ENCODE data around the gene MEF2A. TPM values are rescaled to one million over a fixed set of nuclear protein-coding genes. Genes with fewer than 3 reads are reported as not detected.
A peak's percentile ranks its signal among the peaks of the same experiment; 100 is the strongest.

MEF2A gene
- polyA plus RNA-seq, 3 donors: 20.3 to 61.8 (median 33.5) TPM

DNA sequence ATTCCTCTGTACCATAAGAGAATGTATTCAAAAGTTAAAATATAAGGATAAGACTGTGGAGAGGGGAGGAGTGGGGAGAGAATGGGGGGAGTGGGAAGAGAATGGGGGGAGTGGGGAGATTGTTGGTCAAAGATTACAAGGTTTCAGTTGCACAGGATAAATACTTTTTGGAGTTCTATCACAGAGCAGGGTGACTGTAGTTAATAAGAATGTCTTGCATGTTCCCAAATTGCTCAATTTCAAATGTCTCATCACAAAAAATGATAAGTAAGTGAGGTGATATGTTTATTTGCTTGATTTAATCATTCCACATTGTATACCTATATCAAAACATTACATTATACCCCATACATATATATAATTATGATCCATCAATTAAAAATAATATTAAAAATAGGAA lies 23.0 kb upstream of the MEF2A start:
- no peaks in the 10 kb centered on the region for H3K4me1 ChIP-seq (ENCODE audit: control insufficient read depth in 1 of 2, insufficient read depth in 2 of 2, low read length in 2 of 2)
- H3K27me3 Mint-ChIP-seq (ENCODE audit: low read depth in 3 of 3): peaks cover 0 to 2% (median 0%) of the 10 kb centered on the region in 3 donors
- H3K79me2 ChIP-seq (ENCODE audit: insufficient read depth, low read length): no peaks in the 10 kb centered on the region
- H3K9ac ChIP-seq (ENCODE audit: insufficient read depth, low read length, poor library complexity, severe bottlenecking): no peak overlapping the region
- no peak overlapping the region for H3K4me3 Mint-ChIP-seq
- intact Hi-C loops (cut with micrococcal nuclease): no loop called here
- H3K4me1 Mint-ChIP-seq: peaks cover 2% of the 10 kb centered on the region
- no peak overlapping the region for H2AFZ ChIP-seq (ENCODE audit: insufficient read depth, low read depth, low read length, poor library complexity, severe bottlenecking)
- H3K27me3 ChIP-seq (ENCODE audit: control insufficient read depth in 2 of 2, insufficient read depth in 2 of 2, low read length in 2 of 2): no peaks in the 10 kb centered on the region
- H3K4me3 ChIP-seq (replicated peaks in 1 of 3; ENCODE audit: low read depth in 2 of 3, low read length in 3 of 3): no peak overlapping the region
- H3K4me2 ChIP-seq (replicated peaks; ENCODE audit: extremely low read depth, low read length, poor library complexity, severe bottlenecking): no peak overlapping the region
- H3K9me3 ChIP-seq (replicated peaks in 1 of 2; ENCODE audit: control insufficient read depth in 1 of 2, insufficient read depth in 1 of 2, low read length in 2 of 2): no peaks in the 10 kb centered on the region
- no peaks in the 10 kb centered on the region for H3K36me3 Mint-ChIP-seq
- no peak overlapping the region for H3K27ac ChIP-seq (ENCODE audit: low read depth in 1 of 2, low read length in 2 of 2)
- no peaks in the 10 kb centered on the region for H4K20me1 ChIP-seq (ENCODE audit: insufficient read depth, low read length)
- H3K9me3 Mint-ChIP-seq: no peaks in the 10 kb centered on the region
- no peak for DNase-seq
- no peaks in the 10 kb centered on the region for H3K36me3 ChIP-seq (replicated peaks in 1 of 2; ENCODE audit: control insufficient read depth in 1 of 2, insufficient read depth in 2 of 2, low read length in 2 of 2)
- TF ChIP-seq, protein P1, sequence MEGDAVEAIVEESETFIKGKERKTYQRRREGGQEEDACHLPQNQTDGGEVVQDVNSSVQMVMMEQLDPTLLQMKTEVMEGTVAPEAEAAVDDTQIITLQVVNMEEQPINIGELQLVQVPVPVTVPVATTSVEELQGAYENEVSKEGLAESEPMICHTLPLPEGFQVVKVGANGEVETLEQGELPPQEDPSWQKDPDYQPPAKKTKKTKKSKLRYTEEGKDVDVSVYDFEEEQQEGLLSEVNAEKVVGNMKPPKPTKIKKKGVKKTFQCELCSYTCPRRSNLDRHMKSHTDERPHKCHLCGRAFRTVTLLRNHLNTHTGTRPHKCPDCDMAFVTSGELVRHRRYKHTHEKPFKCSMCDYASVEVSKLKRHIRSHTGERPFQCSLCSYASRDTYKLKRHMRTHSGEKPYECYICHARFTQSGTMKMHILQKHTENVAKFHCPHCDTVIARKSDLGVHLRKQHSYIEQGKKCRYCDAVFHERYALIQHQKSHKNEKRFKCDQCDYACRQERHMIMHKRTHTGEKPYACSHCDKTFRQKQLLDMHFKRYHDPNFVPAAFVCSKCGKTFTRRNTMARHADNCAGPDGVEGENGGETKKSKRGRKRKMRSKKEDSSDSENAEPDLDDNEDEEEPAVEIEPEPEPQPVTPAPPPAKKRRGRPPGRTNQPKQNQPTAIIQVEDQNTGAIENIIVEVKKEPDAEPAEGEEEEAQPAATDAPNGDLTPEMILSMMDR (IDR thresholded peaks at IDR 0.05): no peak
- peak overlapping the region in 1 of 7 donors; percentile 50 for H3K27ac Mint-ChIP-seq

DNA sequence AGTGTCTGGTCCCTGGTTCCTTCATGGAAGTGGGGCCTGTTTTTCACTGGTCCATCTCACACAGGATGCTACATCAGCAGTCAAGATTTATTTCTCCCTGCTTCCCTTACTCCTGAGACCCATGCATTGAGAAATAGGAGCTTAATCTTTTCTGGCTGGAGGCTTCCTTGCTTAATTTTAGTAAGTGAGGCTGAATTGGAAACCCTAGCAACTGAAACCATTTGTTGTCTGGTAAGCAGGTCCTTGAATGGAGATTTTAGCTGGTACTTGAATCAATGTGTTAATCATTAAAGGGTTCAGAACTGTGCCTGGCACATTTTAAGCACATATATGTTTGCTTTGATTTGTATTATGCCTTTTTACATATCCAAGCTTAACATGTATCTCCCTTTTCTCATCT lies 20.2 kb upstream of the MEF2A start:
- no peak overlapping the region for H3K27ac Mint-ChIP-seq
- Histone ChIP-seq H3K9me3 (replicated peaks in 1 of 2; ENCODE audit: control insufficient read depth in 1 of 2, insufficient read depth in 1 of 2, low read length in 2 of 2) (no peaks in the 10 kb centered on the region), H3K27me3 (ENCODE audit: control insufficient read depth in 2 of 2, insufficient read depth in 2 of 2, low read length in 2 of 2) (no peaks in the 10 kb centered on the region), H2AFZ (ENCODE audit: insufficient read depth, low read depth, low read length, poor library complexity, severe bottlenecking) (no peak overlapping the region), H3K4me2 (replicated peaks; ENCODE audit: extremely low read depth, low read length, poor library complexity, severe bottlenecking) (no peak overlapping the region), H3K9ac (ENCODE audit: insufficient read depth, low read length, poor library complexity, severe bottlenecking) (no peak overlapping the region), H3K4me3 (replicated peaks in 1 of 3; ENCODE audit: low read depth in 2 of 3, low read length in 3 of 3) (no peak overlapping the region), H3K27ac (ENCODE audit: low read depth in 1 of 2, low read length in 2 of 2) (no peak overlapping the region), H4K20me1 (ENCODE audit: insufficient read depth, low read length) (no peaks in the 10 kb centered on the region), H3K4me1 (ENCODE audit: control insufficient read depth in 1 of 2, insufficient read depth in 2 of 2, low read length in 2 of 2) (no peaks in the 10 kb centered on the region), H3K79me2 (ENCODE audit: insufficient read depth, low read length) (no peaks in the 10 kb centered on the region), H3K36me3 (replicated peaks in 1 of 2; ENCODE audit: control insufficient read depth in 1 of 2, insufficient read depth in 2 of 2, low read length in 2 of 2) (no peaks in the 10 kb centered on the region)
- H3K9me3 Mint-ChIP-seq: peaks cover 0 to 1% (median 0%) of the 10 kb centered on the region in 7 donors
- H3K4me3 Mint-ChIP-seq: no peak overlapping the region
- peaks cover 0 to 4% (median 0%) of the 10 kb centered on the region in 3 donors for H3K27me3 Mint-ChIP-seq (ENCODE audit: low read depth in 3 of 3)
- H3K4me1 Mint-ChIP-seq: peaks cover 2% of the 10 kb centered on the region
- intact Hi-C loops (cut with micrococcal nuclease): no loop called here
- TF ChIP-seq, protein P1 (IDR thresholded peaks at IDR 0.05): no peak
- no peak for DNase-seq
- no peaks in the 10 kb centered on the region for H3K36me3 Mint-ChIP-seq
